K562 (cell line): ENCODE measurements around the gene CDSN. TPM values are rescaled to one million over a fixed set of nuclear protein-coding genes. Genes with fewer than 3 reads are reported as not detected.

Experiments
- ADNP ChIP-seq: fragments of 200-800 bp; sonication (Bioruptor generic); IDR thresholded peaks from 2 replicates; pipeline ENCODE4 v1.6.1; 2016; ENCODE audit warnings: missing genetic modification characterization, missing compliant biosample characterization
- ATF3 ChIP-seq, 2 experiments: fragments of 450-650 bp in 1 of 2; sonication (generic) in 1 of 2; formaldehyde crosslinking in 1 of 2; IDR thresholded peaks in 1 of 2; conservative IDR thresholded peaks in 1 of 2; 2 replicates each; pipeline versions ENCODE4 v1.6.1 to v1.8.1; 2016 to 2023; ENCODE audit warnings: mild to moderate bottlenecking in 2 of 2, moderate library complexity in 2 of 2, inconsistent platforms in 1 of 2, missing genetic modification reagents in 1 of 2
- BCL6 ChIP-seq: fragments of 250-450 bp; sonication (Bioruptor Pico); IDR thresholded peaks from 2 replicates; pipeline ENCODE4 v1.4.0; 2020
- GTF3C2 ChIP-seq: IDR thresholded peaks from 3 replicates; pipeline ENCODE4 v1.6.1; 2011; ENCODE audit warnings: borderline replicate concordance, mild to moderate bottlenecking, moderate library complexity; ENCODE audit not compliant: insufficient read length; ENCODE audit errors: extremely low read depth
- HDAC2 ChIP-seq: fragments of 450-650 bp; IDR thresholded peaks from 2 replicates; pipeline ENCODE4 v1.6.1; 2016; ENCODE audit warnings: mild to moderate bottlenecking
- MAFK ChIP-seq: IDR thresholded peaks from 2 replicates; pipeline ENCODE4 v1.6.1; 2011; ENCODE audit warnings: low read length, improper control_type of control experiment
- PCBP2 ChIP-seq: fragments of 200-400 bp; formaldehyde crosslinking; IDR thresholded peaks from 2 replicates; pipeline ENCODE4 v1.6.1; 2018; ENCODE audit warnings: low read length, low read depth, mild to moderate bottlenecking, moderate library complexity; ENCODE audit not compliant: poor library complexity, severe bottlenecking
- PHF8 ChIP-seq: fragments of 200-600 bp; sonication (generic); IDR thresholded peaks from 2 replicates; pipeline ENCODE4 v1.6.1; 2012; ENCODE audit warnings: mixed run types, mild to moderate bottlenecking, inconsistent platforms, low read length, moderate library complexity, borderline replicate concordance
- PYGO2 ChIP-seq: fragments of 450-650 bp; IDR thresholded peaks from 2 replicates; pipeline ENCODE4 v1.6.1; 2016; ENCODE audit warnings: mild to moderate bottlenecking, missing genetic modification characterization, moderate library complexity, missing compliant biosample characterization
- SNIP1 ChIP-seq: fragments of 450-650 bp; IDR thresholded peaks from 2 replicates; pipeline ENCODE4 v1.7.1; 2017; ENCODE audit warnings: low read depth, mild to moderate bottlenecking
- TAF15 ChIP-seq: fragments of 200-400 bp; formaldehyde crosslinking; IDR thresholded peaks from 2 replicates; pipeline ENCODE4 v1.6.1; 2017; ENCODE audit warnings: mild to moderate bottlenecking, low read depth, low read length, moderate library complexity
- ZC3H4 ChIP-seq: sonication (generic); formaldehyde crosslinking; IDR thresholded peaks from 2 replicates; pipeline ENCODE4 v1.9.0; 2021; ENCODE audit warnings: missing genetic modification reagents, borderline replicate concordance
- ZNF23 ChIP-seq: fragments of 250-450 bp; sonication (Bioruptor Pico); IDR thresholded peaks from 2 replicates; pipeline ENCODE4 v1.4.0; 2020; ENCODE audit warnings: mild to moderate bottlenecking
- ZNF584 ChIP-seq: fragments of 200-800 bp; sonication (Bioruptor generic); IDR thresholded peaks from 2 replicates; pipeline ENCODE4 v1.6.1; 2016; ENCODE audit warnings: low read depth, mild to moderate bottlenecking, missing genetic modification characterization, missing compliant biosample characterization
- ZNF696 ChIP-seq: fragments of 250-450 bp; sonication (Bioruptor Pico); conservative IDR thresholded peaks from 2 replicates; pipeline ENCODE4 v1.4.0; 2020; ENCODE audit warnings: mild to moderate bottlenecking, moderate library complexity
- ZNF75A ChIP-seq: fragments of 450-650 bp; formaldehyde crosslinking; IDR thresholded peaks from 2 replicates; pipeline ENCODE4 v1.4.0; 2020; ENCODE audit warnings: mild to moderate bottlenecking
- polyA plus RNA-seq, 8 experiments: library from polyadenylated mRNA; depleted of rRNA in 4 of 8; stranded (reverse) in 5 of 8; unstranded in 3 of 8; fragments of >200 nt; fragmentation: Nextera tagmentation in 2 of 8; fragmentation: Illumina TruSeq in 1 of 8; extraction: Ambion mirVana in 2 of 8; extraction: Trizol in 1 of 8; gene quantifications; 2 replicates each; pipeline versions ENCODE4 v1.2.1 to v1.2.3, GENCODE V29; 2011 to 2014; ENCODE audit warnings: inconsistent platforms in 1 of 8, missing spikeins in 1 of 8
- total RNA-seq, 7 experiments: library from RNA; depleted of rRNA in 6 of 7; stranded (reverse); fragments of >200 nt in 6 of 7; fragmentation: Illumina TruSeq in 2 of 7; extraction: Trizol in 2 of 7; gene quantifications; 2 replicates each; pipeline versions ENCODE4 v1.2.1 to v1.2.3, GENCODE V29; 2011 to 2021; ENCODE audit warnings: low replicate concordance in 1 of 7
- TF ChIP-seq, protein P1 (sequence below): sonication (generic); formaldehyde crosslinking; IDR thresholded peaks from 2 replicates; pipeline ENCODE4 v1.8.0; 2022; ENCODE audit warnings: mild to moderate bottlenecking, low read depth, missing genetic modification reagents
- TF ChIP-seq, protein P2 (sequence below): fragments of 250-450 bp; sonication (Bioruptor Pico); IDR thresholded peaks from 2 replicates; pipeline ENCODE4 v1.4.0; 2020; ENCODE audit warnings: mild to moderate bottlenecking

CDSN gene
- total and polyA plus RNA-seq, 9 of the 15 experiments (the other 6 are each of a cell fraction or from before 2014, with no cell fraction given), result not detected

- TF ChIP-seq ZC3H4 (CRISPR knock-in tag) (no peak), ZNF696 (CRISPR knock-in tag) (no peak), ZNF75A (CRISPR knock-in tag) (no peak), TAF15 (no peak), MAFK (peak; percentile 40), ZNF23 (CRISPR knock-in tag) (no peak), PHF8 (no peak), PCBP2 (no peak), GTF3C2 (no peak), HDAC2 (0 out of 2 replicates have a peak, but pooled peaks have one; percentile 25), ZNF584 (CRISPR knock-in tag) (no peak), BCL6 (CRISPR knock-in tag) (no peak), PYGO2 (no peak; the same call in 1 of the 2 replicates), ATF3 (IDR thresholded peaks at IDR 0.05) (peak; percentile 28; the same call in 1 of the 2 replicates), ATF3 (CRISPR knock-in tag; conservative IDR thresholded peaks at IDR 0.05) (no peak), ADNP (no peak), SNIP1 (no peak)
- TF ChIP-seq, protein P1, sequence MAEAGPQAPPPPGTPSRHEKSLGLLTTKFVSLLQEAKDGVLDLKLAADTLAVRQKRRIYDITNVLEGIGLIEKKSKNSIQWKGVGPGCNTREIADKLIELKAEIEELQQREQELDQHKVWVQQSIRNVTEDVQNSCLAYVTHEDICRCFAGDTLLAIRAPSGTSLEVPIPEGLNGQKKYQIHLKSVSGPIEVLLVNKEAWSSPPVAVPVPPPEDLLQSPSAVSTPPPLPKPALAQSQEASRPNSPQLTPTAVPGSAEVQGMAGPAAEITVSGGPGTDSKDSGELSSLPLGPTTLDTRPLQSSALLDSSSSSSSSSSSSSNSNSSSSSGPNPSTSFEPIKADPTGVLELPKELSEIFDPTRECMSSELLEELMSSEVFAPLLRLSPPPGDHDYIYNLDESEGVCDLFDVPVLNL (CRISPR knock-in tag), result no peak
- TF ChIP-seq, protein P2, sequence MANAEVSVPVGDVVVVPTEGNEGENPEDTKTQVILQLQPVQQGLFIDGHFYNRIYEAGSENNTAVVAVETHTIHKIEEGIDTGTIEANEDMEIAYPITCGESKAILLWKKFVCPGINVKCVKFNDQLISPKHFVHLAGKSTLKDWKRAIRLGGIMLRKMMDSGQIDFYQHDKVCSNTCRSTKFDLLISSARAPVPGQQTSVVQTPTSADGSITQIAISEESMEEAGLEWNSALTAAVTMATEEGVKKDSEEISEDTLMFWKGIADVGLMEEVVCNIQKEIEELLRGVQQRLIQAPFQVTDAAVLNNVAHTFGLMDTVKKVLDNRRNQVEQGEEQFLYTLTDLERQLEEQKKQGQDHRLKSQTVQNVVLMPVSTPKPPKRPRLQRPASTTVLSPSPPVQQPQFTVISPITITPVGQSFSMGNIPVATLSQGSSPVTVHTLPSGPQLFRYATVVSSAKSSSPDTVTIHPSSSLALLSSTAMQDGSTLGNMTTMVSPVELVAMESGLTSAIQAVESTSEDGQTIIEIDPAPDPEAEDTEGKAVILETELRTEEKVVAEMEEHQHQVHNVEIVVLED, result 0 out of 2 replicates have a peak, but pooled peaks have one; percentile 20
These were observed 33.3 kb downstream of the CDSN start (continued) for GRCh38 chr6:31086788-31087440.
